ENCODE data around the gene TMEM91.
A peak's percentile ranks its signal among the peaks of the same experiment; 100 is the strongest.

TMEM91 gene

DNA sequence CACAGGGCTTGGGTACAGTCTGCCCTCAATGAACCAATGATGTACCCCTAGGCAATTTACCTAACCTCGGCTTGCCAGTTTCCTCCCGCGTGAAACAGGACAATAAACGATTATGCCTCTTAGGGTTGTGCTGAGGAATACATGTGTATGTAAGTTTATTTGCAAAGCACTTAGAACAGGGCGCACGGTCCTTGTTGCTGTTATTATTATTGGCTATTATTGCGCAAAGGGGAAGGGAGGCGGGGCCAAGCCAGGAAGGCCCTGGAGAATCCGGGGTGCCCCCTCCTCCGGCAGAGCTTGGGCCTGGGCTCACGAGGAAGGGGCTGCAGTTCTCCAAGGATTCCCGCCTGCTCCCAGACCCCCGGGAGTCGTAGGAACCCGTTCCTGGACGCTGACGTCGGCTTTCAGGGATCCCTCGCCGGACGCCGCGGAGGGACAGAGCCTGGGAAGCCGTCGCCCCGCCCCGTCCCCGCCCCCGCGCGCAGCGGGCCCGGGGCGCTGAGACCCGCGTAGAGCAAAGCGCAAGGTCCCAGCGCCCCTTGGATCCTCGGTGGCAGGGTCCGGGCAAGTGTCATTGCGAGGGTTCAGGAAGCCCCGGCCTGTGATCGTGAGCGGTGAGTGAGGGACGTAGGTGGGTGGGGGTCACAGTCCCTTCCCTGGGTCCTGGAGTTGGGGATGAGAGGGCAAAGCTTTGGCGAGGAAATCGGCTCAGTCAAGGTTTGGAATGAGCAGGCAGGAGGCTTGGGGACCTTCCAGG lies at the start of gene TMEM91:
Gene TMEM91, plus strand, starts transcription at position 293 of the 757 bp plus-strand sequence. CDS start 1,777 bp downstream, outside the sequence.
- H3K4me1 ChIP-seq (ENCODE audit: control insufficient read depth in 1 of 2, insufficient read depth in 2 of 2, low read length in 2 of 2) = peaks cover 0 to 33% of the 10 kb centered on the region in 2 donors
- H3K4me3 ChIP-seq (ENCODE audit: low read depth in 1 of 2, low read length in 2 of 2) = peak within 1 kb of the TSS; percentile 58 to 79
- H3K27ac ChIP-seq (ENCODE audit: low read length) = peak within 1 kb of the TSS; percentile 29
- H3K36me3 ChIP-seq (ENCODE audit: control insufficient read depth in 1 of 2, insufficient read depth in 2 of 2, low read length in 2 of 2) = no peaks in the 10 kb centered on the region
- no peaks in the 10 kb centered on the region for H3K9me3 ChIP-seq (ENCODE audit: control insufficient read depth in 1 of 2, low read length in 2 of 2)
- no peaks in the 10 kb centered on the region for H3K27me3 ChIP-seq (ENCODE audit: low read depth, low read length)

DNA sequence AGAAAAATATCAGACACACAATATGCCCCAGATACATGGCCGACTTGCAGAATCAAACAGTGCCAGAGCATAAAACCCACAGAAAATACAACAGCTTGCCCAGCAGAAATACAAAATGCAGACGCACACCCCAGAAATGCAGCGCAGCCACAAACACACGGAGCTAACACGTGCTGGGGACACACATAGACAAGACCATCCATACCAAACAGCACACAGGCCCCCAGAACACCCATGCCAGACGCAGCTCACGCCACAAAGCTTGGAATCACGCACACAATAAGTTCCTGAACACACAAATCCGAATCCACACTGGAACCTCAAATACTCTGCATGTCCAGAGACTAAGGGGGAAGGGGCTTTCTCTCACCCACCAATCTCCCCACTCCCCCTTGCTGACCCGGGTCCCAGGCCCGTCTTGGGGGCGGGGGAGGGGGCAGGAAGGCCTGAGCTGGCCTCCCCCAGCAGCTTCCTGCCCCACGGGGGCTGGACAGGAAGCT lies 49.2 kb upstream of the TMEM91 start:
- H3K27ac ChIP-seq (ENCODE audit: low read length) = peak overlapping the region; percentile 51
- peak overlapping the region; percentile 28 to 50 for H3K4me3 ChIP-seq (ENCODE audit: low read depth in 1 of 2, low read length in 2 of 2)
- H3K9me3 ChIP-seq (ENCODE audit: control insufficient read depth in 1 of 2, low read length in 2 of 2) = no peaks in the 10 kb centered on the region
- H3K27me3 ChIP-seq (ENCODE audit: low read depth, low read length) = no peaks in the 10 kb centered on the region
- H3K4me1 ChIP-seq (ENCODE audit: control insufficient read depth in 1 of 2, insufficient read depth in 2 of 2, low read length in 2 of 2) = peaks cover 30 to 52% of the 10 kb centered on the region in 2 donors
- H3K36me3 ChIP-seq (ENCODE audit: control insufficient read depth in 1 of 2, insufficient read depth in 2 of 2, low read length in 2 of 2) = peaks cover 7 to 50% of the 10 kb centered on the region in 2 donors

DNA sequence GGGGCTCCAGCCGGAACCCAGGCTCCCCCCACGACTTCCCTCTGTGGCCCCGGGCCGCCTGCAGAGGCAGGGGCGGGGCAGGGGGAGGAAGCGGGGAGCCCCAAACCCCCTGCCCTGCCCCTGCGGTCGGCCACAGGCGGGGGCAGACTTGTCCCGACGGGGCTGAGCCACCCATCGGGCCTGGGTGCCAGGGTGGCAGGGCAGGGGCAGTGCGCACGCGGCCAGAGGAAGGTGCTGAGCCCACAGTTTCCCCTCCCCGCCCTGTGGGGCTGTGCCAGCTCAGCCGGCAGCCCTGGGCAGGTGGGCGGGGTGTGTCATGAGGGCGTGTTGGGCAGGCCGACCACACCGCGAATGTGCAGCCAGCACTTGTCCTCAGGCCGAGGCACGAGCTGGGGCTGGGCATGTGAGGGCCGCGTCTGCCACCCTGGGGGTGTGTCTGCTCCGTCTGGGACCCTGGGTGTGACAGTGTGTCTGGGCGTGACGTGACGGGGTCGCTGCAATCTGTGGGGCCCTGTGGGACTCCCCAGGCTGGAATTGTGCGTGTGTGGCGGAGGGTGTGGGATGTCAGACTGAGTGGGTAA lies 48.7 kb upstream of the TMEM91 start:
- Histone ChIP-seq H3K4me3 (ENCODE audit: low read depth in 1 of 2, low read length in 2 of 2) (peak overlapping the region; percentile 28 to 50), H3K9me3 (ENCODE audit: control insufficient read depth in 1 of 2, low read length in 2 of 2) (no peaks in the 10 kb centered on the region), H3K4me1 (ENCODE audit: control insufficient read depth in 1 of 2, insufficient read depth in 2 of 2, low read length in 2 of 2) (peaks cover 29 to 47% of the 10 kb centered on the region in 2 donors), H3K36me3 (ENCODE audit: control insufficient read depth in 1 of 2, insufficient read depth in 2 of 2, low read length in 2 of 2) (peaks cover 4 to 50% of the 10 kb centered on the region in 2 donors), H3K27ac (ENCODE audit: low read length) (peak overlapping the region; percentile 51), H3K27me3 (ENCODE audit: low read depth, low read length) (no peaks in the 10 kb centered on the region)

DNA sequence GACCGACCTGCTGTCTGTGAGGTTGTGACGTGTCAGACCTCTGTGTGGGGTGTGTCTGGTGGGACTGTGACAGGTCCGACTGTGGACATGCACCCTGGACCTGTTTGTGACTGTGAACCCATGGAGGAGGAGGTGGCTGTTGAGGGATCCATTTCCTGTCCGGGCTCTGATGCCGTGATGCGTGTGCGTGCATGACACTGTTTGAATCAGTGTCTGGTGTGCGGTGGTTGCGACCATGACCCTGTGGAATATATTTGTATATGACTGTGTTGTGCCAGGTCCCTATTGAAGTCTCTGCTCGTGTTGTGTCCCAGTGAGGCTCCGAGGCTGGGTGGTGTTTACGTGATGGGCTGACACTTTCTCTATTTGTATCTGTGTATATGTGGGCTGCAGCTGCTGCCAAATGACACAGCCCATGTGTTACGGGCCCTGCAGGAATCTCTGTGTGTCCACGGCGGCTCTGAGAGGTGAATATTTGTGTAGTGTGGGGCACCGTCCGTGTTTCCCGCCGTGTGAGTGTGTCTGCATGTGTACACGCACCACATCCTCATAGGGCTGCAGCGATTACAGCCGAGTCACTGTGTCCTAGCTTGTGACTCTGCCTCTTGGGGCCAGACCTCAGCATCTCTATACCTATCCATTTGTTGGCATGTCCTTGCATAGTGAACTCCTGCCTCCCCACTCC lies 48.0 kb upstream of the TMEM91 start:
- peak overlapping the region; percentile 23 for H3K27ac ChIP-seq (ENCODE audit: low read length)
- H3K4me3 ChIP-seq (ENCODE audit: low read depth in 1 of 2, low read length in 2 of 2) = peak overlapping the region; percentile 21 to 28
- H3K9me3 ChIP-seq (ENCODE audit: control insufficient read depth in 1 of 2, low read length in 2 of 2) = no peaks in the 10 kb centered on the region
- H3K4me1 ChIP-seq (ENCODE audit: control insufficient read depth in 1 of 2, insufficient read depth in 2 of 2, low read length in 2 of 2) = peaks cover 23 to 42% of the 10 kb centered on the region in 2 donors
- H3K36me3 ChIP-seq (ENCODE audit: control insufficient read depth in 1 of 2, insufficient read depth in 2 of 2, low read length in 2 of 2) = peaks cover 4 to 48% of the 10 kb centered on the region in 2 donors
- no peaks in the 10 kb centered on the region for H3K27me3 ChIP-seq (ENCODE audit: low read depth, low read length)

DNA sequence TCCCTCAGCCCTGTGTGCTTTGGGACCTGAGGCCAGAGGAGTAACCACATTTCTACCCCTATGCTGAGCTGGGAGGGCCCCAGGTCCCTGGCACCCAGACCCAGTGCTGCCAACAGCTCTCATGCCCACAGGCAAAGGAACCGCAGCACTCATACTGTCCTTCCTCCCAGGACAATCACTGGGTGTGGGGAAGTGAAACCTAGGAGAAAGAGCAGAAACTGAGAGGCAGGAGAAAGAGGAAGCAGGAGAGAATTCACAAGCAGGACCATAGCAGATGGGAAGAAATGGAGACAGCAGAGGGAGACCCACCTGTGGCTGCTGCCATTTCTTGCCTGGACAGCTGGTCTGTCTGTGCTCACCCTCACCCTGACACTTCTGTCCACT lies 47.5 kb upstream of the TMEM91 start:
- H3K9me3 ChIP-seq (ENCODE audit: control insufficient read depth in 1 of 2, low read length in 2 of 2) = no peaks in the 10 kb centered on the region
- peak overlapping the region; percentile 23 for H3K27ac ChIP-seq (ENCODE audit: low read length)
- H3K4me3 ChIP-seq (ENCODE audit: low read depth in 1 of 2, low read length in 2 of 2) = no peak overlapping the region
- peaks cover 7 to 47% of the 10 kb centered on the region in 2 donors for H3K36me3 ChIP-seq (ENCODE audit: control insufficient read depth in 1 of 2, insufficient read depth in 2 of 2, low read length in 2 of 2)
- no peaks in the 10 kb centered on the region for H3K27me3 ChIP-seq (ENCODE audit: low read depth, low read length)
- H3K4me1 ChIP-seq (ENCODE audit: control insufficient read depth in 1 of 2, insufficient read depth in 2 of 2, low read length in 2 of 2) = peaks cover 20 to 37% of the 10 kb centered on the region in 2 donors

GRCh38 chr19:41330481-41330880 lies 45.9 kb upstream of the TMEM91 start:
- no peak overlapping the region for H3K4me3 ChIP-seq (ENCODE audit: low read depth in 1 of 2, low read length in 2 of 2)

DNA sequence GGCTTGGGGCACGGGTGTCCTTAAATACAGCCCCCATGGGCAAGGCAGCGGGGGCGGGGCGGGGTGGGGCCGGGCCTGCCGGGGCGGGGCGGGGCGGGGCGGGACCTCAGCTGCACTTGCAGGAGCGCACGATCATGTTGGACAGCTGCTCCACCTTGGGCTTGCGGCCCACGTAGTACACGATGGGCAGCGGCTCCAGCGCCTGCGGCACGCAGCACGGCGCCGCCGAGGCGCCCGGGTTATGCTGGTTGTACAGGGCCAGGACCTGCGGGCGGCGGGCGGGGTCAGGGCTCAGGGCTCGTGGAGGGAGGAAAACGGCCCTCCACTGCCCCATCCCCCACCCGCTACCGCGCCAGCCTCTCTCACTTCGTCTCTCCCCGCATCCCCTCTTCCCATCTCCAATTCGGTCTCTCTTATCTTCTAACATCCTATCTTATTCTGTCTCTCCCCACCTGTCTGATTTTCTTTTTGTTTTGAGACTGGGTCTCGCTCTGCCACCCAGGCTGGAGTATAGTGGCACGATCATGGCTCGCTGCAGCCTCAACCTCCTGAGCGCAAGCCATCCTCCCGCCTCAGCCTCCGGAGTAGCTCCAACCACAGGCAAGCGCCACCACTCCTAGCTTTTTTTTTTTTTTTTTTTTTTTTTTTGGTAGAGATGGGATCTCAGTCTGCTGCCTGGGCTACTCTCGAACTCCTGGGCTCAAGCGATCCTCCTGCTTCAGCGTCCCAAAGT lies 45.2 kb upstream of the TMEM91 start:
- no peaks in the 10 kb centered on the region for H3K27me3 ChIP-seq (ENCODE audit: low read depth, low read length)
- no peak overlapping the region for H3K27ac ChIP-seq (ENCODE audit: low read length)
- H3K36me3 ChIP-seq (ENCODE audit: control insufficient read depth in 1 of 2, insufficient read depth in 2 of 2, low read length in 2 of 2) = peaks cover 7 to 35% of the 10 kb centered on the region in 2 donors
- H3K9me3 ChIP-seq (ENCODE audit: control insufficient read depth in 1 of 2, low read length in 2 of 2) = no peaks in the 10 kb centered on the region
- H3K4me1 ChIP-seq (ENCODE audit: control insufficient read depth in 1 of 2, insufficient read depth in 2 of 2, low read length in 2 of 2) = peaks cover 9 to 14% of the 10 kb centered on the region in 2 donors
- no peak overlapping the region for H3K4me3 ChIP-seq (ENCODE audit: low read depth in 1 of 2, low read length in 2 of 2)

More at GRCh38 chr19:41330481-41330880, 45.9 kb upstream of the TMEM91 start:
- peaks cover 7 to 38% of the 10 kb centered on the region in 2 donors for H3K36me3 ChIP-seq (ENCODE audit: control insufficient read depth in 1 of 2, insufficient read depth in 2 of 2, low read length in 2 of 2)
- H3K27ac ChIP-seq (ENCODE audit: low read length) = no peak overlapping the region
- peaks cover 11 to 21% of the 10 kb centered on the region in 2 donors for H3K4me1 ChIP-seq (ENCODE audit: control insufficient read depth in 1 of 2, insufficient read depth in 2 of 2, low read length in 2 of 2)
- no peaks in the 10 kb centered on the region for H3K9me3 ChIP-seq (ENCODE audit: control insufficient read depth in 1 of 2, low read length in 2 of 2)
- no peaks in the 10 kb centered on the region for H3K27me3 ChIP-seq (ENCODE audit: low read depth, low read length)

DNA sequence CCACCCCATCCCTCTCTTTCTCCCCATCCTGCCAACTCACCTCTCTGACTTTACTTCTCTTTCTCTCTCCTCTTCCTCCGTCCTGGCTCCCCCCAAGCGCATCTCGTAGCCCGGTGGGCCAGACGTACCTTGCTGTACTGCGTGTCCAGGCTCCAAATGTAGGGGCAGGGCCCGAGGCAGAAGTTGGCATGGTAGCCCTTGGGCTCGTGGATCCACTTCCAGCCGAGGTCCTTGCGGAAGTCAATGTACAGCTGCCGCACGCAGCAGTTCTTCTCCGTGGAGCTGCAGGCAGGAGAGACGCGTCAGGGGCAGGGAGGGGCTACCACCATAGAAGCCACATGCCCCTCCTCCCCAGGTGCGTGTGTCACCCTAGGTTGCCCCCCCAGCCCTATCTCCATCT lies 44.3 kb upstream of the TMEM91 start:
- peaks cover 5 to 10% of the 10 kb centered on the region in 2 donors for H3K4me1 ChIP-seq (ENCODE audit: control insufficient read depth in 1 of 2, insufficient read depth in 2 of 2, low read length in 2 of 2)
- H3K36me3 ChIP-seq (ENCODE audit: control insufficient read depth in 1 of 2, insufficient read depth in 2 of 2, low read length in 2 of 2) = peaks cover 7 to 35% of the 10 kb centered on the region in 2 donors
- no peaks in the 10 kb centered on the region for H3K27me3 ChIP-seq (ENCODE audit: low read depth, low read length)

DNA sequence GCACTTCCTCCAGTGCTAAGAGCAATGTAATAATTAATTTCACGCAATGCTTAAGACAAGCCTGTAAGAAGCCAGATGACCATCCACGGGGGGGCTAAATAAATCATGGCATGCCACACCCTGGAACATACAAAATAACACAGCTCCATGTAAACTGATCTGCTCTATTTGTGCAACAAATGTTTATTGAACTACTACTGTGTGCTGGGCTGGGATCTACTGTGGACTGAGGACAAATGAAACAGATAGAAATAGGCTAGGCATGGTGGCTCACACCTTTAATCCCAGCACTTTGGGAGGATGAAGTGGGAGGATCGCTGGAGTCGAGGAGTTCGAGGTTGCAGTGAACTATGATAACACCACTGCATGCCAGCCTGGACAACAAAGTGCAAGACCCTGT lies 43.9 kb upstream of the TMEM91 start:
- H3K27ac ChIP-seq (ENCODE audit: low read length) = no peak overlapping the region
- H3K36me3 ChIP-seq (ENCODE audit: control insufficient read depth in 1 of 2, insufficient read depth in 2 of 2, low read length in 2 of 2) = peaks cover 7 to 35% of the 10 kb centered on the region in 2 donors
- H3K9me3 ChIP-seq (ENCODE audit: control insufficient read depth in 1 of 2, low read length in 2 of 2) = no peaks in the 10 kb centered on the region
- H3K27me3 ChIP-seq (ENCODE audit: low read depth, low read length) = no peaks in the 10 kb centered on the region
- no peak overlapping the region for H3K4me3 ChIP-seq (ENCODE audit: low read depth in 1 of 2, low read length in 2 of 2)
- peaks cover 5 to 10% of the 10 kb centered on the region in 2 donors for H3K4me1 ChIP-seq (ENCODE audit: control insufficient read depth in 1 of 2, insufficient read depth in 2 of 2, low read length in 2 of 2)

More for the DNA sequence above, 44.3 kb upstream of the TMEM91 start:
- Histone ChIP-seq H3K27ac (ENCODE audit: low read length) (no peak overlapping the region), H3K4me3 (ENCODE audit: low read depth in 1 of 2, low read length in 2 of 2) (no peak overlapping the region), H3K9me3 (ENCODE audit: control insufficient read depth in 1 of 2, low read length in 2 of 2) (no peaks in the 10 kb centered on the region)

- Histone ChIP-seq H3K27ac (ENCODE audit: low read length) (peak overlapping the region; percentile 39), H3K9me3 (ENCODE audit: control insufficient read depth in 1 of 2, low read length in 2 of 2) (no peaks in the 10 kb centered on the region)
Measured at GRCh38 chr19:41334793-41335192, 41.5 kb upstream of the TMEM91 start.

More at GRCh38 chr19:41334793-41335192, 41.5 kb upstream of the TMEM91 start:
- Histone ChIP-seq H3K36me3 (ENCODE audit: control insufficient read depth in 1 of 2, insufficient read depth in 2 of 2, low read length in 2 of 2) (peaks cover 7 to 32% of the 10 kb centered on the region in 2 donors), H3K4me1 (ENCODE audit: control insufficient read depth in 1 of 2, insufficient read depth in 2 of 2, low read length in 2 of 2) (no peaks in the 10 kb centered on the region), H3K4me3 (ENCODE audit: low read depth in 1 of 2, low read length in 2 of 2) (no peak overlapping the region), H3K27me3 (ENCODE audit: low read depth, low read length) (no peaks in the 10 kb centered on the region)

All from muscle layer of duodenum (tissue), 2 donors.